Stimulated activated CD4-positive, alpha-beta T cell treated with anti-CD3 and anti-CD28 coated beads, Interleukin-1b, Interleukin-23, amount 100 ng/mL, for 4 hours (primary cell): Measurements from ENCODE around the gene IRX4.
"Not testable (repeated sequence)": the region's sequence is repeated elsewhere in the genome, so short reads cannot be mapped to it uniquely, and the experiment has no call there.

Source experiments
- DNase-seq, 2 donors: peaks; one replicate each; pipeline ENCODE4 v3.0.0-alpha.2; 2020; ENCODE audit warnings: low read depth in 2 of 2

Gene IRX4

DNA sequence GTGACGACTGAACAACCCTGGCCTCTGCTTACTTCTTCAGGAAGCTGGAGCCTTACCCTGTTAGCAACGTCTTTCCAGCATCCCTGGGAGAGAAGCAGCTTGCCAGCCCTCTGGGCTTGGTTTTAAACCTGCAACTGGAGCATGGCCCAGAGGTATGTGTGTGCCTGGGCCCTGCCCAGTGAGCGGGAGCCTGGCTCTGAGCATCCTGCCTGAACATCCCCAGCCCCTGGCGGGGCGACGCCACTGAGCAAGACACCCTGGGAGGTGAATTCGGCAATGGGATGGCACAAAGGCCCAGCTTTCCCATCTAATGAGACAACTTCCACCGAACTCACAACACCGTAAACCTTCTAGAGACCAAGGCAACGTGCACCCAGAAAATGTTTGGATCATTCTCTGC is 23.6 kb downstream of the IRX4 start:
- no peak for DNase-seq

DNA sequence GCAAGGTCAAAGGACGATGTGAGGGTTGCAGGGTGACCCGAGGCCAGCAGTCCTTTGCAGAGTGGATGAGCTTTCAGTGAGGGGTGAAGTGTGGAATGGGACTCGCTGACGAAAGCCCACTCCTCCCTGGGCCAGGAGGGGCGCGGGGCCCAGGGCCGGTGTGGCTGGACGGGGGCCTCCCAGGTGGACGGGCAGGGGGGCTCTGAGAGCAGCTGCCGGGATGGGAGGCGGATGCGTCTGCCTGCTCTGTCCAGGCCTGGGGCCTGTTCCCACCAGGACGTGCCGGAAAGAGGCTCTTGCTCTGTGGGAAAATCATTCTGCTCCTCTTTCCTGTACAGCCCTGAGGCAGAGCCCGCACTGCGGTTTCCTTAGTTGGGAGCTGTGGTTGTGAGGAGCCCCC is 24.3 kb downstream of the IRX4 start:
- no peak for DNase-seq

DNA sequence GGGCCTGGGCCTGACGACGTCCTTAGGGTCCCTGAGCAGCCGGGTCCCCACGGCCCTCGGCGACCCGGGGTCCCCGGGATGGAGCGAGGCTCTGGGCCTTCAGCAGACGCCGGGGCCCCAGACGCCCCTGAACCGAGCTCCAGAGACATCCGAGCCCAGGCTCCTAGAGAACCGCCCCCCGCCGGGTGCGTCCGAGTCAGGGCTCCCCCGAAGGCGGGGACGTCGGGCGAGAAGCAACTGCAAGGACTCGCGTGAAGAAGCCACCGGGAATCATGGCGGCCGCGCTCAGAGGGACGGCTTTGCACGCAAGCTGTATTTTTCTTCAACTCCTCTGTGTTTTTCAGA is 25.5 kb downstream of the IRX4 start:
- no peak for DNase-seq

DNA sequence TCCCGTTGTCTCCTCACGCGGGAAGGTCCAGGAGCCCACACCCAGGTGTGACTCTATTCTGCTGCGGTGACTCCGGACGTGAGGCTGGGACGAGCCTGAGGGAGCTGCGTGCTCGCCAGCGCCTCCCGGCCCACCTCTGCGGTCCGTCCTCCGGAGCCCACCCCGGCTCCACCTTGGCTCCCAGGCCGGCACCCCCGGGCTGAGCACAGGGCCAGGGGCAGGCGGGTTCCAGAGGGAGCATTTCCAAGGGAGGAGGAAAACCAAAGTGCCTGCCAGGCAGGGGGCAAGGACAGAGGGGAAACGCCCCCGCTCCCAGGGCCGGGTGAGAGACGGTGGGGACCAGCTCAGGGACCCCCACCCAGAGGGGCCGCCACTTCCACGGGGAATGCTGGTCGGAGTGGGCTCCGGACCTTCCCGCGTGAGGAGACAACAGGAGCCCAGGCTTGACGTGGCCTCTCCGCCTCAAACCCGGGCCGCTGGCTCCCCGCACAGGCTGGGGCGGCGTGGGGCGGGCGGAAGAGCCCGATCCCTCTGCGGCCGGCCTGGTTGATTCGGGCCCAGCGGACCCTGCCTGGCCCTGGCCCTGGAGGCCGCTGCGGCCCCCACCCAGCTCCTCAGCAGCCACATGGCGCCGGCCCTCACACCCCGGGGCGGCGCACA is 26.0 kb downstream of the IRX4 start:
- DNase-seq, result no peak

DNA sequence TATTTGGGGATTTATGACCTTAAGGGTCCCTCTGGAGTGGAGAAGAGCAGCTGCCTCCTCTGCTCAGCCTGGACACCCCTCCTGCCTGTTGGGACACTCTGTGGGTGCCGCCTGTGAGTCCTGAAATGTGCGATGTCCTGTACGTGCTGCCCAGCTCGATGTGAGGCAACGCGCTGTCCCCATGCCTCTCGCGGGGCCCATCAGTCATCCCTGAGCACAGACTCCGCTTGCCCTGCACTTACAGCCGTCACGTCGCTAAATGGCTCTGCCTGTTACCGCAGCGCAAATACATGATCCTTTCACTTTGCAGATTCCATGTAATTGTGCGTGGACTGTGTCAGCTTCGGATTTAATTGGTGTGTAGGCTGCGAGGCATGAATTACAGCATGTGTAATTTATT is 27.1 kb downstream of the IRX4 start:
- no peak for DNase-seq

DNA sequence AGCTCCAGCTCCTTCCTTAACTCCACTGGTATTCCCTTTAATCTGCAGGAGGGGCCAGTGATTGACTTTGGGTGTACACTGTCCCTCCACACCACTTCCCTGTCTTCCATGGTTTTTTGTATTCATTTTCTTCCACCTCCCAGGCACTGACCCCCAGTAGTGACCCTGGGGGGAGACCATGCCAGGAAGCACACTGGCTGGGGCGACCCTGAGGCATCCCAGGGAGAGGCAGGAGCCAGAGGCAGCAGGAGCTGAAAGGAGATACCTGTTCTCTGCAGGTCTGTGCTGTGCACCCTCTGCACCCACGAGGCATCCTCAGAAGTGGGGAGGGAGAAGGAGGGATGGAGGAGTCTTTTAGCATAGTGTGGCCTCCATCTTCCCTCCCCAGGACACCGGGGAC is 27.6 kb downstream of the IRX4 start:
- DNase-seq, result no peak

DNA sequence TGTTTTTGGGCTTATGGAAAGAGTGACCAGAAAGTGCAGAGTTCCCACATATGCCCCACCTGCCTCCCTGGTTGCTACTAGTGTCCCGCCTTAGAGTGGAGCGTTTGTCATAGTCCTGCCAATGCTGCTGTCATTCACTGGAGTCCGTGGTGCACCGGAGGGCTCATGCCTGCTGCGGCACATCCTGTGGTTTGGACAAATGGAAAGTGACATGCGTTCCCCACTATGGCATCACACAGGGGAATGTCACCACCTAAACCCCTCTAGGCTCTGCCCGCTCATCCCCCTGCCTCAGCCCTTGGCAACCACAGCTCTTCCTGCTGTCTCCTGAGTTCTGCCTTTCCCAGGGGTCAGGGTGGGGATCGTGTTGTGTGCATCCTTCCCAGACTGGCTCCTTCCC is 29.2 kb downstream of the IRX4 start:
- DNase-seq, result no peak

DNA sequence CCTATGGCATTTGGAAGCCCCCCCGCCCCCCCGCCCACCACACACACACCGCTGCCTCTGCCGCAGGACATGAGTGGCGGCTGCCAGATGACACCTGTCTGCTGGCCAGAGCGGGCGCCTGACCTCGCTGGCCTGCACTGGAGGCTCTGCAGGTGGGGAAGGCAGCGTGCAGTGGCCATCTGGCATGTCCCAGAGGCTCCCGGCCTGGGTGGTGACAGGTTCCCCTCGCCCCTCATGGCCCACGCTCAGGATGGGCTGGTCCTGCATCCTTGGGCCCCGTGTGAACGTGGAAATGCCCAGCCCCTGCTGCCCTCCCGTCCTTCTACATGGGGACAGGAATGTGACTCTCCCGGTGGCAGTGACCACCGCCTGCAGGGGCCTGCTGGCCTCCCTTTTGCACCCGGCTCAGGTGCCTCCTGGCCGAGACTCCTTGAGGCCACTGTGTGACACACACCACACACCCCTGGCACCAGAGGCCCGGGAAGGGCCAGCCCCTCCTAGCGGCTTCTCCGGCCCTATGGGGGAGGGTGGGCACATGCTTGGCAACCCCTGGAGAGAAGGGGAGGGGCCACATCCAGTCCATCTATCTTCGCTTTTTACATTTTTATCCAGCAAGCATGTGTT is 30.3 kb downstream of the IRX4 start:
- no peak for DNase-seq

DNA sequence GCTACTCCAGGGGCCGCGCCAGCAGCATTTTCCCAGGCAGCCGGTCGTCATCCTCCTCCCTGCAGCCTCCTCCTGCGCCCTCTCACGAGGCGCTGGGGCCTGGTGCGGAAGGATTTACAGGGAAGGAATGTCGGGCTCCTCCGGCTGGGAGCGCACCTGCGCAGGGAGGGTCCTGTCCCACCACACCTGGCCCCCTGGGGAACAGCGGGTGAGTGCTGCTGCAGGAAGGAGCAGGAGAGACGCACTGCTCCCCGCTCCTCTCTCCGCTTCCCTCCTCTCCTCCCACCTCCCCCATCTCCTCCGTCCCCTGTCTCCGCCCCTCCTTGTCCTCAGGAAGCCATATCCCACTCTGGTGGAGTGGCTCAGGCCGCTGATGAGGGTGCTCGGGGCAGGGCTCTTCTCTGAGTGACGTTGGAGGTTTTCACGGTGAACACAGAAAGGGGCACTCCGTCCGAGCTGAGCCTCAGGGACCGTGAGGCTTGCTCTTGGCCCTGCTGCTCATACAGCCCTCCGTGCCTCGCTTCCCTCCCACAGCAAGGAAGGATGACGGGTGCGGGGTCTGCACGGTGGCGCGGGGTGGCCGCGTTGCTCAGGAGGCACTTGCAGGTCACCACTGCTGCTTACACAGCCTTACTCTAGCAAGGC is 31.3 kb downstream of the IRX4 start:
- DNase-seq, result no peak

DNA sequence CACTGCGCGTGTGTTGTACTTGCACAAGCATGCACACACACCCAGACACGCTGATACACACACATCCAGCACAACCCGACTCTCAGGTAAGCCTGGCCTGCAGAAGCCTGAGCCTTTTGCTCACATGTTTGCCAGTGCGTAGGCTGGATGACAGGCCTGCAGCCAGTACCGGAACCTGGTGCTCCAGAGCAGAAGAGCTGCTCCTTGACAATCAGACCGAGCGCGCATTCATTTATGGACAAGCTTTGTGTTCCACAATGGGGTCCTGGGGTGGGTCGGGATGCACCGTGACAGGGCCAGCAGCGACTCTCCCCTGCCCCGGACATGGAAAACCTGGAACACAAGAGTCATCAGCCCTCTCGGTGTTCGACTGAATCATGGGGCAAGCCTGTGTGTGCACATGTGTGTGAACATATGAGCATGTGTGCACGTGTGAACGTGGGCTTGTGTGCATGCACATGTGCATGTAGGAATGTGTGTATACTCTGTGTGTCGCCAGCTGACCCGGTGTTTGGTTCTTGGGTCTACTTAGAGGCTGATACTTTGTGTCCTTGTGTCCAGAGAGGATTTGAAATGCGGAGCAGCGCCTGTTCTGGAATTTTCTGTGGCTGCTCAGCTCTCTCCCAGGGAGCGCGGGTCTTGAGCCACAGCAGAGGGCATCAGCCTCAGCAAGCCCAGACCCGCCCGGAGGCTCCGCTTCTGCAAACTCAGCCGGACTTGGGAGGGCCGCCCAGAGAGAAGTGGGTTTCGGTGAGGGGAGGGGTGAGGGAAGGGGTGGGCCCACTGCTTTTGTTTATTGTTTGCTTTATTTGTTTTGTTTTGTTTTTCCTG is 32.2 kb downstream of the IRX4 start:
- DNase-seq, result no peak

DNA sequence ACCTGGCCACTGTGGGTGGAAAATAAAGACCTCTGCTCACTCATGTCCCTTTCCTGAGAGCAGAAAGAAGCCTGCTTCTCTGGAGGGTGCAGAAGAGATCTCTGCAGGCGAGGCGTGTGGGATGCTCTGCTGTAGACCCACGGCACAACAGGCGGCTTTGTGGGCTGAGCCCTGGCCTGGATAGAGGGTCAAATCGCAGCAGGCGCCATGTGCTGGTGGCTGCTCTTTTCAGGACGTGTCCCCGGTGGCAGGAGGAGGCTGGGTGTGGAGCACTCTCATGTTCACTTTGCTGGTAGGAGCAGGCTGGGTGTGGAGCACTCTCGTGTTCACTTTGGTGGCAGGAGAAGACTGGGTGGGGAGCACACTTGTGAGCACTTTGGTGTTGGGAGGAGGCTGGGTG is 35.1 kb downstream of the IRX4 start:
- no peak for DNase-seq

DNA sequence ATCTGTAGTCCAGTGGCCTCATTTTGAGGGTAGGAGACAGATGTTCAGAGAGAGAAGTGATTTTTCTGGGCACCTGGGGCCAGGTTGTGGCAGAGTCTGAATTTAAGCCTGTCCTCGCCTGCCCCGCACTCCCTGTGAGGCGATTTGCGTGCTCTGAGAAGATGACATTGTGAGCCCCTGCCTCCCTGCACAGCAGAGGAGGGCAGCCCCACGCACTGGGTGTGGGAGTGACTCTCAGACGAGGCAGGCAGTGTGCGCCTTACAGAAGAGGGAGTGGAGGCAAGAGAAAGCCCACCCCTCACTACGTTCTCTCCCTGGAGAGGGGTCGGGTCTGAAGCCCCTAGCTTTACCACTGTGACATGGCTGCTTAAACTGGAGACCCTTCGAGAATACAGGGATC is 35.7 kb downstream of the IRX4 start:
- no peak for DNase-seq

DNA sequence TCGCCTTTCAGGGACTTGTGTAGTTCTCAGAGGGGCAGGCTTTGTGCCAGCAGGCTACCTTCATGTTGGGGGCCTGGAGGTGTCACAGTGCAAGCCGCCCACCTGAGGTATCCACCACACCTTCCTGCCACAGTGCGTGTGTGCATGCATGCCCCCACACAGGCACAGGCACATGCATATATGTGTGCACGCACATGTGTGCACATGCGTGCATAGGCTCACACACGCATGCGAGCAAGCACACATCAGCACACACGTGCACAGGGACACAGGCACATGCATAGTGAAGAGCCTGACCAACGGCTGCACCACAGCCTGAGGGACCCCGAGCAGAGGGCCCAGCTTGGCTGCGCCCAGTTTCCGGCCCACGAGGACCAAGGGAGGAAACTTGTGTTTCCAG is 36.1 kb downstream of the IRX4 start:
- DNase-seq, result no peak

DNA sequence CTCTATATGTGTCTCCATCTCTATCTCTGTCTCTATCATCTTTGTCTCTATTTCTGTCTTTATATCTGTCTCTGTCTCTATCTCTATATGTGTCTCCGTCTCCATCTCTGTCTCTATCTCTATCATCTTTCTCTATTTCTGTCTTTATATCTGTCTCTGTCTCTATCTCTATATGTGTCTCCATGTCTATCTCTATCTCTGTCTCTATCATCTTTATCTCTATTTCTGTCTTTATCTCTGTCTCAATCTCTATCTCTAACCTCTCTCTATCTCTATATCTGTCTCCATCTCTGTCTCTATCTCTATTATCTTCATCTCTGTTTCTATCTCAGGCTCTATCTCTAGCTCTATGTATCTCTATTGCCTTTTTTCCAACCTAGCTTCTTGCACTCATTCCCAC is 37.0 kb downstream of the IRX4 start:
- DNase-seq, result no peak

DNA sequence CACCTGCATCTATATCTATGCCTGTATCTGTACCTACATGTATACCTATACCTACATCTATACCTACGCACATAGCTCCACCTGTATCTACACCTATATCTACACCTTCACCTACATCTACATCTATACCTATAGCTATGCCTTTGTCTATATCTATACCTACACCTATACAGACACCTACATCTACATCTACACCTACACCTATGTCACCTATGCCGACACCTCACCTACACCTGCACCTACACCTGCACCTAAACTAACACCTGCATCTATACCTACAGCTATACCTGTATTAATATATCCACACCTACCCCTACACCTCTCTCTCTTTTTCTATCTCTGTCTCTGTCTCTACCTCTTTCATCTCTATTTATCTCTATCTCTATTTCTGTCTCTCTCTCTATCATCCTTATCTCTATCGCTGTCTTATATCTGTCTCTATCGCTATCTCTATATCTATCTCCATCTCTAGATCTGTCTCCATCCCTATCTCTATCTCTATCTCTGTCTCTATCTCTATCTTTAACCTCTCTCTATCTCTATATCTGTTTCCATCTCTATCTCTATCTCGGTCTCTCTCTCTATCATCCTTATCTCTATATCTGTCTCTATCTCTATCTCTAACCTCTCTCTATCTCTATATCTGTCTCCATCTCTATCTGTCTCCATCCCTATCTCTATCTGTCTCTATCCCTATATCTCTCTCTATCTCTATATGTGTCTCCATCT is 37.9 kb downstream of the IRX4 start:
- no peak for DNase-seq

DNA sequence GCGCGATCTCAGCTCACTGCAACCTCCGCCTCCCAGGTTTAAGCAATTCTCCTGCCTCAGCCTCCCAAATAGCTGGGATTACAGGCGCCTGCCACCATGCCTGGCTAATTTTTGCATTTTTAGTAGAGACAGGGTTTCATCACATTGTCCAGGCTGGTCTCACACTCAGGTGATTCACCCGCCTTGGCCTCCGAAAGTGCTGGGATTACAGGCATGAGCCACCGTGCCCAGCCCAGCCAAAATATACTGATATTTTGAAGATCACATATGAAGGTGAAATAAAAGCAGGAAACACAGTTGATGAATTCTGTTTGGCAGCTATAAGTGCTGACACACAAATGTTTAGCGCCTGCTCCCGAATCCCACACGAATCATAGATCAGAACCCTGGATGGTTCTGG is 39.0 kb downstream of the IRX4 start:
- not testable (repeated sequence) for DNase-seq

DNA sequence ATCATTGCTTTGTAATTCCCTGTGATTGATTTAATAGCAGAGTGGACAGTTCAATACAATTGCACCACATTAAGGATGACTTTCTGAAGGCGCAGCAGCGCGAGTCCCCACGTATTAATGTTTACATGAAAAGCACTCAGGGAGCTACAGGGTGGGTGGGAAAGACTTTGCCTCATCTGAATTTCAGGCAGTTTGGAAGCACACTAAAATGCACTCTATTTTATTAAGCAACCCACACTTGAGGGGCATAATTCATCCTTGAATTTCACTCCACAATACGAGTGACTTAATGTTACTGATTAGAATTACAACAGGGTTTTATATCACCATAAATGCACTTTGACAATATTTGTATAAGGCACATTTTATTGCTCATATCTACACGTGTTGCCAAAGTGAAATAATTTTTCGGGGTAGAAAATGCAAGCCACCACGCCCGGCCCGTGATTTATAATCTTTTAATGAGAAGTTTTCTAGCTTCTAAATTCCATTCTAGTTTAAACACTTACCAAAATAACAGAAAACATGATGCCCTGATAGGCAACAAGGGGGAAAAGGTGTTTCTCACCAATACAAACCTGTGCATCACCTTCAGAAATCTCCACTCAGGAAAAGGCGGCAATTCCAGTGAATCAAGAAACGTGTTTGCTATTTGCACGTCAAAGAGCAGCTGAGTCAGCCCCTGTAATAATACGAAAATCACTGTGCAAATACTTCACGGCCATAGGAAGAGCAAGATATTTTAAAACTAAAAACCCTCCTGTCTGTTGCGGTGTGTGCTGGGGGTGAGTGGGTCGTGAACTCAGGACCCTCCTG is 40.5 kb downstream of the IRX4 start:
- DNase-seq, result no peak

DNA sequence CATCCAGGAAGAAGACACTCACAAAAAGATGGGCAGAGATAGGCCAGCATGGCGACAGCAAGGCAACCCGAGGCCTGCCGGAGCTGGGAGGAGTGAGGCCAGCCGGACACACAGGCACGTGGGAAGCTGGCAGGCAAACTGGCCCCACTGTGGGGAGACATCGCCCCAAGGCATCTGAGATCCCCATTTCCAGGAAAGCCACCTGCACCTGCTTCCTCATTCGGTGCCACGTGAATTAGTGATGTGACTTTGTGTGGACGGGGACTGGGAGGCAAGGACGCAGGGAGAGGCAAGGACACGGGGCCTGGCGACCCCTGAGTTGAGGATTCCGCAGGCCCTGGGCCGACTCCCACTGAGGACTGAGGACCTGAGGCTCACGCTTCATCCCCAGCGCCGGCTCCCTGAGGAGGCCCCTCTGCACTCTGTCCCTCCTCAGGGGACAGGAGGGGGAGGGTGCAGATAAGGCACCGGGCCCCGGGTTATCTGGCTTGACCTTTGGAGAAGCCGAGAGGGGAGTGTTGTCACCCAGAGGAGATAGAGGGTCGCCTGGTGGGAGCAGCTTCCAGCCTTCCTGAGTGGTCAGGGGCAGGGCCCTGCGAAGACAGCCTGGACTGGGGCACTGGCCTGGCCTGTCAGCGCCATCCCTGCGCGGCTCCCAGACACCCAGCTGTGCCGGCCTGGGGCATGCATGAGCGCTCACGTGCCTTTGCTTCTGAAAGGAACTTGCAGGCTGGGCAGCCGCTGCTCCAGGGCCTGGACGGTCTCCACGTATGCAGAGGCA is 41.8 kb downstream of the IRX4 start:
- no peak for DNase-seq

DNA sequence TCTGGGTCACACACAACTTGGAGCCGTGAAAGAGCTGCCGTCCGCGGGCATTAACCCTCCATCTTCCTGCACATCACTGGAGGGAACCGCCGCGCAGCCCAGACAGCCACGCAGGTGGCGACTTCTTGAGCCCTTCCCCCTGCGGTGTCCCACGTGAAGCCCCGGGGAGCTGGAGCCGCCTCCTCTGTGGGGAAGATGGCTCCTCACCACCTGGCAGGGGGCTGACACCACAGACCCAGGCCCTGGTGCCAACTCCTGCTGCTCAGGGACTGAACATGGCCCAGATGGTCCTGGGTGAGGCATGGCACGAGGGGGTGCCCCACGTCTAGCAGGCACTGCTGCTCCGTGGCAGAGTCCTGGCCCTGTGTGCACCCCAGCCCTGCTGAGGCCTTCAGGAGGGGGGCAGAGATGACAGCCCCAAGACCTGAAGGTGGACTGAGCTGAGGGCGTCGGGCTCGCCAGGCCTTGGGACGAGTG is 42.6 kb downstream of the IRX4 start:
- DNase-seq, result no peak

DNA sequence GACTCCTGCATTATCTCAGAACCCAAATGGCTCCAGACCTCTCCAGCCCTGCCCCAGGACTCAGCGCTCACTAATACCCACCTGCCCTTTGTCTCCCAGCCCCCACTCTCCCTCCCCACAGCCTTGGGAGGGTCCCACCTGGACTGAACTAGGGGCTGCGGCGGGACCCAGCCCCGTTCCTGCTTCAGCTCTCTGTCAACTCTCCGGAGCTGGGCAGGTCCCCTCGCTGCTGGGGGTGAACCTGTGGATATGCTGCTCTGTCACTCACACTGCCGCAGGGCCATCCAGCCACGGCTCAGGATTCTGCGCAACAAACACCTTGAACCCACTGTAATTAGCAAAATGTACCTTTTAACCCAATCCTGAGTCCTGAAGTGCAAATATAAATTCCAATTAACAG is 44.7 kb downstream of the IRX4 start:
- DNase-seq, result no peak
